ENCODE results near the gene EI24. TPM values are rescaled to one million over a fixed set of nuclear protein-coding genes. Genes with fewer than 3 reads are reported as not detected.

The EI24 gene
- polyA plus RNA-seq, 1 donor (not counting 4 experiments of a cell fraction or from before 2014, with no cell fraction given) = 263 TPM

DNA sequence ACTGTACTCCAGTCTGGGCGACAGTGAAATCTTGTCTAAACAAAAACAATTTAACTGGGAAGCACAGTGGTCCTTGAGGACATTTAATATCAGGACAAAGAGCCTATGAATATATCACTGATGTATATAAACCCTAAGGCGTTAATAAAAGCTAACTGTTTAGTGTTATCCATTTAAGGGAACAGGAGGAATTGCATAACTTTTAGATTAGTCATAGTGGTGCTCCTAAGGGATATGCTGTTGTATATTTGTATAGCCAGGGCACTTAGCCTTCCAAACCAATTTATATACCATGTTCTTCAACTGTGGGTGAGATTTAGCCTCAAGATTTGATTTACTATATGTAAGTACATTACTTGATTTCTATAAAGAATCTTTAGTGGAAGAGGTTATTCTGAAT lies 52.7 kb downstream of the EI24 start:
- no peak overlapping the region for H3K9ac ChIP-seq (ENCODE audit: control insufficient read depth, extremely low read depth, insufficient read depth, low read length)
- H3K9me3 ChIP-seq (ENCODE audit: control insufficient read depth, low read depth, low read length) = no peaks in the 10 kb centered on the region
- DNase-seq (ENCODE audit: low read depth, low spot score) (no peak), FAIRE-seq (no peak)
- H3K36me3 ChIP-seq (ENCODE audit: control insufficient read depth in 2 of 2, extremely low read depth in 1 of 2, insufficient read depth in 2 of 2, low read length in 2 of 2) = peaks cover 9 to 36% of the 10 kb centered on the region in 2 experiments
- H2AFZ ChIP-seq (ENCODE audit: control insufficient read depth, low read length) = no peak overlapping the region
- H3K4me3 ChIP-seq (ENCODE audit: control insufficient read depth in 2 of 3, extremely low read depth in 1 of 3, insufficient read depth in 2 of 3, low read depth in 1 of 3, low read length in 3 of 3) = no peak overlapping the region
- no peaks in the 10 kb centered on the region for H3K27me3 ChIP-seq (ENCODE audit: control insufficient read depth, extremely low read depth, insufficient read depth, low read length)
- dilution Hi-C loops (cut with MboI; ENCODE audit: extremely low pct_ligation_motif_present, low sequenced_read_pairs) = no loop called here
- H3K79me2 ChIP-seq (ENCODE audit: control insufficient read depth, insufficient read depth, low read length) = peaks cover 2% of the 10 kb centered on the region
- TF ChIP-seq, protein P1, sequence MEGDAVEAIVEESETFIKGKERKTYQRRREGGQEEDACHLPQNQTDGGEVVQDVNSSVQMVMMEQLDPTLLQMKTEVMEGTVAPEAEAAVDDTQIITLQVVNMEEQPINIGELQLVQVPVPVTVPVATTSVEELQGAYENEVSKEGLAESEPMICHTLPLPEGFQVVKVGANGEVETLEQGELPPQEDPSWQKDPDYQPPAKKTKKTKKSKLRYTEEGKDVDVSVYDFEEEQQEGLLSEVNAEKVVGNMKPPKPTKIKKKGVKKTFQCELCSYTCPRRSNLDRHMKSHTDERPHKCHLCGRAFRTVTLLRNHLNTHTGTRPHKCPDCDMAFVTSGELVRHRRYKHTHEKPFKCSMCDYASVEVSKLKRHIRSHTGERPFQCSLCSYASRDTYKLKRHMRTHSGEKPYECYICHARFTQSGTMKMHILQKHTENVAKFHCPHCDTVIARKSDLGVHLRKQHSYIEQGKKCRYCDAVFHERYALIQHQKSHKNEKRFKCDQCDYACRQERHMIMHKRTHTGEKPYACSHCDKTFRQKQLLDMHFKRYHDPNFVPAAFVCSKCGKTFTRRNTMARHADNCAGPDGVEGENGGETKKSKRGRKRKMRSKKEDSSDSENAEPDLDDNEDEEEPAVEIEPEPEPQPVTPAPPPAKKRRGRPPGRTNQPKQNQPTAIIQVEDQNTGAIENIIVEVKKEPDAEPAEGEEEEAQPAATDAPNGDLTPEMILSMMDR (optimal IDR thresholded peaks at IDR 0.05 in 1 of 3, IDR thresholded peaks at IDR 0.05 in 1 of 3, conservative IDR thresholded peaks at IDR 0.05 in 1 of 3; ENCODE audit: extremely low read depth in 1 of 3, insufficient read depth in 2 of 3, low read length in 3 of 3) = no peak
- no peak overlapping the region for H3K27ac ChIP-seq (ENCODE audit: control insufficient read depth, insufficient read depth, low read length)
- no peak overlapping the region for H3K4me2 ChIP-seq (ENCODE audit: control insufficient read depth, extremely low read depth, insufficient read depth, low read depth, low read length)
- H3K4me1 ChIP-seq (ENCODE audit: control insufficient read depth, extremely low read depth, insufficient read depth, low read length) = peaks cover 26% of the 10 kb centered on the region
- no peaks in the 10 kb centered on the region for H4K20me1 ChIP-seq (ENCODE audit: control insufficient read depth, extremely low read depth, insufficient read depth, low read length)
- no peaks in the 10 kb centered on the region for H3K9me1 ChIP-seq (ENCODE audit: control insufficient read depth, extremely low read depth, insufficient read depth, low read length)

- Histone ChIP-seq H4K20me1 (ENCODE audit: control insufficient read depth, extremely low read depth, insufficient read depth, low read length) (no peaks in the 10 kb centered on the region), H3K9me1 (ENCODE audit: control insufficient read depth, extremely low read depth, insufficient read depth, low read length) (no peaks in the 10 kb centered on the region), H3K36me3 (ENCODE audit: control insufficient read depth in 2 of 2, extremely low read depth in 1 of 2, insufficient read depth in 2 of 2, low read length in 2 of 2) (peaks cover 7 to 28% of the 10 kb centered on the region in 2 experiments), H2AFZ (ENCODE audit: control insufficient read depth, low read length) (no peak overlapping the region), H3K27me3 (ENCODE audit: control insufficient read depth, extremely low read depth, insufficient read depth, low read length) (no peaks in the 10 kb centered on the region), H3K4me3 (ENCODE audit: control insufficient read depth in 2 of 3, extremely low read depth in 1 of 3, insufficient read depth in 2 of 3, low read depth in 1 of 3, low read length in 3 of 3) (no peak overlapping the region), H3K4me1 (ENCODE audit: control insufficient read depth, extremely low read depth, insufficient read depth, low read length) (peaks cover 31% of the 10 kb centered on the region), H3K4me2 (ENCODE audit: control insufficient read depth, extremely low read depth, insufficient read depth, low read depth, low read length) (no peak overlapping the region), H3K27ac (ENCODE audit: control insufficient read depth, insufficient read depth, low read length) (no peak overlapping the region), H3K79me2 (ENCODE audit: control insufficient read depth, insufficient read depth, low read length) (peaks cover 8% of the 10 kb centered on the region), H3K9ac (ENCODE audit: control insufficient read depth, extremely low read depth, insufficient read depth, low read length) (no peak overlapping the region), H3K9me3 (ENCODE audit: control insufficient read depth, low read depth, low read length) (no peaks in the 10 kb centered on the region)
- TF ChIP-seq, protein P1 (optimal IDR thresholded peaks at IDR 0.05 in 1 of 3, IDR thresholded peaks at IDR 0.05 in 1 of 3, conservative IDR thresholded peaks at IDR 0.05 in 1 of 3; ENCODE audit: extremely low read depth in 1 of 3, insufficient read depth in 2 of 3, low read length in 3 of 3) = no peak
- no peak for TF ChIP-seq EZH2 (IDR thresholded peaks at IDR 0.05; ENCODE audit: low read length)
- FAIRE-seq (no peak), DNase-seq (ENCODE audit: low read depth, low spot score) (no peak)
- dilution Hi-C loops (cut with MboI; ENCODE audit: extremely low pct_ligation_motif_present, low sequenced_read_pairs) = no loop called here
Measured at GRCh38 chr11:125623064-125623463, 53.8 kb downstream of the EI24 start.

All from keratinocyte (primary cell).